ENCODE measurements around the gene TNPO3.

Gene TNPO3

GRCh38 chr7:128937647-128938543 lies 117.0 kb downstream of the TNPO3 start, which contains the start of gene IRF5:
IRF5 (plus strand) TSS chr7:128937927; CDS start chr7:128942082, 4,155 bp downstream.
- peak; percentile 25 to 46 for DNase-seq

DNA sequence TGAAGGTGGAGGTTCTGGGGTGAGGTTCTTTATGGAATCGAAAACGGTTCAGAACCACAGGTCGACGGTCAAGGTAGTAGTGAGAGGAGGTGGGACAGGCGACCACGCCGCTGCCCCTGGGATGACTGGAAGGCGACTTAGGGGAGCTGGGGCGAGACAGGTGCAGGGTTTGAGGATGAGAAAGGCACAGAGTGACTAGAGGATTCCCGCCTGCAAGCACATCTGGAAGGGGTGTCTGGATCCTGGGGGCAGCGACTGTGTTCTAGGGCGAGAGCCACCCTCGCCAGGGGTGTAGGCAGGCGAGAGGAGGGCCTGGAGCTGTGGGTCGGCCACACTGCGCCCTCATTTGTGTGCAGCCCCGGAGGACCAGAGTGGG lies 117.7 kb downstream of the TNPO3 start:
- no peak for DNase-seq

- DNase-seq, result no peak
Measured at GRCh38 chr7:128936798-128937197, 118.1 kb downstream of the TNPO3 start.

DNA sequence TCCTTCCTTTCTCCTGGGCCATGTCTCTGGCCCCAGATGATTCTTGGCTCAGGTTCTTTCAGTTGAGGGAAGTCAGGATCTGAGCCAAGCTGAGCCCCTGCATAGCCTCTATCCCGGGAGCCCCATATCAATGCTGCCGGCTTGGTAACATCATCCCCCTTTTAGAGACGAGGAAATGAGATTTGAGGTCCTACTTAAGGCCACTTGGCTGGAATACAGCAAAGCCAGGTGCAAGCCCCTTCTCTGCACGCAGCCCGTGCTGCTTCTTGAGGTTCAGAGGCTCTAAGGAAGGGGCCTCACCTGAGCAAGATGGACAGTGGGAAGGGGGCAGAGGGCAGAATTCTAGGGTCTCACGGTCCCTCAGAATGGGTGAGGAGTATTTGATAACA lies 119.6 kb downstream of the TNPO3 start:
- no peak for DNase-seq

DNA sequence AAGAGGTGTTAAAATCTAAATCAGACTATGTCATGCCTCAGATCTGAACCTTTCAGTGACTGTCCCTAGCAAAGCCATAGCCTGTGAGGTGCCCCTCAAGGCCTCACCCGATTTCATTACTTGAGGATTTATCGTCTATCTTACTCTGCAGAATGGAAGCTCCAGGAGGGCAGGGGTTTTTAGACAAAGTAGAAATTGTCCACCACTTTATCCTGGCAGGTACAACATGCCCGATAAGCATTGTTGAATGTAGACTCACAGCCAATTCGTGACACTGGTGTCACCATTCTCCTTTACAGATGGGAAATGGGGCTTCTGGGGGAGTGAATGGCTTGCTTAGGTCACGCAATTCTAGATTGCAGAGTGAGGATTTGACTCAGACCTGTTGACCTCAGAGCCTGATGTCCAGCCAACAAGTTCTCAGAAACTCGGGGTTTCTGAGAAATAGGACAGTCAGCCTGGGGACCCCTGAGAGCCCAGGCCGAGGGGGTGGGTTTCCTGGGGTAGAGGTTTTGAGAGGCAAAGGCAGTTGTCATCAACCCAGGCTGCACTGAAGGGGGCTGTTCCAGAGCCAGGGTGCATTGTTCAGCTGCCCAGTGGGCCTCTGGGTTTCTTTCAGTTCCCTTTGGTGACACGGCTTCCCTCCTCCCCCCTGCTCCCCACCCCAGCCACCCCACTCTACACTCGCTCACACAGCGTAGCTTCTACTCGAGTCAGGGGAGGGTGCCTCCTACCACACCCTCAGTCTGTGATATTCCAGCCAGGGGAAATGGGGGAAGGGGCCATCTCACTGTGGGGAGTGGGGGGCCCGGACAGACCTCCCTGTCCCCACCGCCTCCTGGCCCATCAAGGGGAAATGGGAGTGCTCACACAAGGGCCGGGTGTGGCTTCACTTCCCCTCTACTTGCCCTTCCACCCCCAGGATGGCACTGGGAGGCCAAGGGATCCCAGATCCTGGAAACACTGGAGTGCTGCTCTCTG lies 120.3 kb downstream of the TNPO3 start:
- no peak for DNase-seq

GRCh38 chr7:128933180-128933891 lies 121.6 kb downstream of the TNPO3 start:
- peak; percentile 48 to 52 for DNase-seq

DNA sequence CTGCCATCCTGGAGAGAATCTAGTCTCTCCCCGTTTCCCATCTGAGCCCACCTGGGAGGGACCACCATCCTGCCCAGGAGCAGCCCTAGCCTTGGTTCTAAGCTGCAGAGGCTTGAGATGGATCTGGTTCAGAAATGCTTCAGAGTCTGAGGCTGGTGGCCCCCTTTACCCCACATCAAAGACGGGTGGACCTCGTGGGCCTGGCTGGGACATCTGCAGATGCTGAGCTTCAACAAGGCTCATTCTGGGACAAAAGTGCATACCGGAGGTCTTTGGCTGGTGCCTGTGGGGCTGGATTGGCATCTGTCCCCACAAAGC lies 122.1 kb downstream of the TNPO3 start:
- no peak for DNase-seq

GRCh38 chr7:128931965-128932861 lies 122.7 kb downstream of the TNPO3 start:
- no peak for DNase-seq

- no peak for DNase-seq
Measured at GRCh38 chr7:128931190-128931798, 123.6 kb downstream of the TNPO3 start.

GRCh38 chr7:128928882-128929788 lies 125.8 kb downstream of the TNPO3 start:
- DNase-seq, result no peak

- DNase-seq, result no peak
Measured at GRCh38 chr7:128928159-128928813, 126.6 kb downstream of the TNPO3 start.

GRCh38 chr7:128924707-128925588 lies 130.0 kb downstream of the TNPO3 start:
- DNase-seq, result no peak

- DNase-seq, result no peak
Measured at GRCh38 chr7:128923411-128923800, 131.5 kb downstream of the TNPO3 start.

GRCh38 chr7:128922496-128923410 lies 132.2 kb downstream of the TNPO3 start:
- DNase-seq, result no peak

GRCh38 chr7:128921866-128922440 lies 133.0 kb downstream of the TNPO3 start:
- no peak for DNase-seq

GRCh38 chr7:128920913-128921582 lies 133.9 kb downstream of the TNPO3 start:
- DNase-seq, result no peak
